Kidney (tissue), 14 donors: ENCODE data around the gene ZNF91. TPM values are rescaled to one million over a fixed set of nuclear protein-coding genes. Genes with fewer than 3 reads are reported as not detected.
"Not testable (repeated sequence)": the region's sequence is repeated elsewhere in the genome, so short reads cannot be mapped to it uniquely, and the experiment has no call there.

Experiments used
- DNase-seq, 5 donors: peaks; one replicate each; pipeline ENCODE4 v3.0.0-alpha.2; 2013 to 2020
- FAIRE-seq: peaks from 2 replicates; lab custom pipeline; 2012; peaks lifted over from hg19 to GRCh38; lab: Jason Lieb, UNC
- H3K27ac ChIP-seq, 2 donors: one replicate each; pipeline ENCODE4 v1.7.0; 2013; ENCODE audit warnings: low read depth in 2 of 2, low read length in 2 of 2, inconsistent platforms in 1 of 2
- H3K27me3 ChIP-seq: one replicate; pipeline ENCODE4 v1.7.1; 2013; ENCODE audit warnings: low read length, inconsistent platforms; ENCODE audit not compliant: control insufficient read depth, insufficient read depth
- H3K36me3 ChIP-seq, 3 donors: one replicate each; pipeline versions ENCODE4 v1.7.0 to v1.7.1; 2013; ENCODE audit warnings: low read length in 3 of 3, control low read depth in 1 of 3, inconsistent platforms in 1 of 3; ENCODE audit not compliant: insufficient read depth in 3 of 3, control insufficient read depth in 2 of 3
- H3K4me1 ChIP-seq, 3 donors: one replicate each; pipeline versions ENCODE4 v1.7.0 to v1.7.1; 2013; ENCODE audit warnings: low read length in 3 of 3, inconsistent platforms in 1 of 3, low read depth in 1 of 3; ENCODE audit not compliant: control insufficient read depth in 2 of 3, insufficient read depth in 2 of 3
- H3K4me3 ChIP-seq, 3 donors: one replicate each; pipeline versions ENCODE4 v1.7.0 to v1.8.1; 2013; ENCODE audit warnings: low read length in 3 of 3, control low read depth in 1 of 3, inconsistent platforms in 1 of 3
- H3K9ac ChIP-seq, 3 donors: one replicate each; pipeline versions ENCODE4 v1.7.0 to v1.7.1; 2013; ENCODE audit warnings: low read length in 3 of 3, control low read depth in 1 of 3, inconsistent platforms in 1 of 3
- H3K9me3 ChIP-seq, 3 donors: one replicate each; pipeline versions ENCODE4 v1.7.0 to v1.7.1; 2013; ENCODE audit warnings: low read length in 3 of 3, control low read depth in 1 of 3, inconsistent platforms in 1 of 3; ENCODE audit not compliant: control insufficient read depth in 2 of 3, insufficient read depth in 1 of 3
- CTCF ChIP-seq: IDR thresholded peaks from 3 replicates; pipeline ENCODE4 v1.5.1; 2012; ENCODE audit warnings: mild to moderate bottlenecking, moderate library complexity, borderline replicate concordance; ENCODE audit not compliant: insufficient read depth; ENCODE audit errors: extremely low read depth
- intact Hi-C: fragments of 100-400 bp; cut with DNase I; formaldehyde crosslinking; loops from one replicate; pipeline ENCODE4 v1.11.1; 2022
- polyA plus RNA-seq: library from polyadenylated mRNA; stranded (reverse); fragments of 350-450 nt; fragmentation: Illumina TruSeq; extraction: RNeasy Lipid Tissue Mini Kit (QIAGEN cat#74804); gene quantifications from one replicate; pipeline ENCODE4 v1.2.3, GENCODE V29; 2014; ENCODE audit warnings: low read depth, low replicate concordance; ENCODE audit not compliant: insufficient read depth
- total RNA-seq: library from RNA; stranded (reverse); fragmentation: NEBNext Ultra II Directional; extraction: Animal tissue kit (Norgen Biotek cat#: 25700); gene quantifications from one replicate; pipeline ENCODE4 v1.2.1, GENCODE V29; 2021
- donor health status: control.
- donor health status: control.
- donor health status: control.
- donor health status: control.
- donor health status: control.
- donor health status: DM: yes; HTN: yes; CAD: no.
- donor health status: Normal renal cell carcinoma (clear cell type).

ZNF91 gene
- total and polyA plus RNA-seq, 2 donors from 2014 or later: 16.3 to 68.5 TPM

GRCh38 chr19:23321953-23322549, 73.2 kb downstream of the ZNF91 start:
- H3K9me3 ChIP-seq: peaks cover 0 to 3% (median 0%) of the 10 kb centered on the region in 3 donors
- no peak overlapping the region for H3K27ac ChIP-seq
- H3K27me3 ChIP-seq: no peaks in the 10 kb centered on the region
- DNase-seq: no peak
- H3K4me3 ChIP-seq: no peak overlapping the region
- no peaks in the 10 kb centered on the region for H3K36me3 ChIP-seq
- intact Hi-C loops: loop anchor here (5.0 kb wide), 1 partner anchor 145 kb away; no protein-coding TSS in a partner anchor
- no peak for FAIRE-seq
- no peak for TF ChIP-seq CTCF
- no peak overlapping the region for H3K9ac ChIP-seq
- no peaks in the 10 kb centered on the region for H3K4me1 ChIP-seq

- H3K4me1 ChIP-seq, H3K9ac ChIP-seq, H3K9me3 ChIP-seq, H3K27ac ChIP-seq, H3K36me3 ChIP-seq, H3K4me3 ChIP-seq, FAIRE-seq, DNase-seq, H3K27me3 ChIP-seq: not testable (repeated sequence)
- intact Hi-C loops: loop anchor here (5.0 kb wide), 1 partner anchor 146 kb away; no protein-coding TSS in a partner anchor
Observed at GRCh38 chr19:23321403-23321802, 73.9 kb downstream of the ZNF91 start.

GRCh38 chr19:23319571-23319970, 75.7 kb downstream of the ZNF91 start:
- H3K4me3 ChIP-seq, H3K27me3 ChIP-seq, DNase-seq, FAIRE-seq, intact Hi-C loops, H3K27ac ChIP-seq, H3K4me1 ChIP-seq, H3K9me3 ChIP-seq, H3K36me3 ChIP-seq, H3K9ac ChIP-seq: not testable (repeated sequence)

GRCh38 chr19:23318941-23319340, 76.3 kb downstream of the ZNF91 start:
- H3K9me3 ChIP-seq, H3K4me1 ChIP-seq, intact Hi-C loops, H3K36me3 ChIP-seq, H3K27me3 ChIP-seq, FAIRE-seq, H3K4me3 ChIP-seq, H3K9ac ChIP-seq, H3K27ac ChIP-seq, DNase-seq: not testable (repeated sequence)

- intact Hi-C loops: no loop called here
- Histone ChIP-seq H3K9me3 (no peaks in the 10 kb centered on the region), H3K9ac (no peak overlapping the region), H3K4me3 (no peak overlapping the region), H3K27me3 (no peaks in the 10 kb centered on the region), H3K4me1 (no peaks in the 10 kb centered on the region), H3K36me3 (no peaks in the 10 kb centered on the region), H3K27ac (no peak overlapping the region)
- DNase-seq: no peak
- TF ChIP-seq CTCF: no peak
- no peak for FAIRE-seq
Observed at GRCh38 chr19:23318143-23318542, 77.1 kb downstream of the ZNF91 start.
